ENCODE data around the gene RHD.
"Not testable (repeated sequence)": the region's sequence is repeated elsewhere in the genome, so short reads cannot be mapped to it uniquely, and the experiment has no call there.

The RHD gene

DNA sequence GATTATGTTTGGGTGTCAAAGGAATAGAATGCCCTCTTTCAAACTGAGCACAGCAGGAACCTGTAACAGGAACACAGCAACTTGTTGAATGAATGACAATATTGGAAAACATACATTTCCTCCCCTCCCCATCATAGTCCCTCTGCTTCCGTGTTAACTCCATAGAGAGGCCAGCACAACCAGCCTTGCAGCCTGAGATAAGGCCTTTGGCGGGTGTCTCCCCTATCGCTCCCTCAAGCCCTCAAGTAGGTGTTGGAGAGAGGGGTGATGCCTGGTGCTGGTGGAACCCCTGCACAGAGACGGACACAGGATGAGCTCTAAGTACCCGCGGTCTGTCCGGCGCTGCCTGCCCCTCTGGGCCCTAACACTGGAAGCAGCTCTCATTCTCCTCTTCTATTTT is at the start of gene RHD:
Gene RHD, plus strand, starts transcription at position 272 of the 400 bp plus-strand sequence. Its CDS starts 39 bp downstream, at position 311.
- in situ Hi-C loops (cut with HindIII; ENCODE audit: low sequenced_read_pairs): not testable (repeated sequence)

DNA sequence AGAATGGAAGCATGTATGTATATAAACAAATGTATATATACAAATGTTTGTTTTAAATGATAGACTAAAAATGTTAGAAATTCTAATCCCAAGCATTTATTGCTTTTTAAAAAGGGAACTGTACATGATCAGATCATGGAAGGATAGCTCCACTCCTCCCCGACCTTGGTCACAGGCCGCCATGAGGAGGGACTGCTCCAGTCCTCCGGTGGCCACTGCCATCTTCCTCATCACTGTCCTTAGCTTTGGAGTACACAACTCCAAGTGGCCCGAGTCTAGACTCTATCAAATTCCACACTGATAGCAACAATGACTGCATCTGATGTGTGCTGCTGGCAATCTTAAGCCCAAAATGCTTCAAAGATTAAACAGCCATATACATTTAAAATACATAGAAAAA is 49.7 kb upstream of the RHD start:
- in situ Hi-C loops (cut with HindIII; ENCODE audit: low sequenced_read_pairs): loop anchor here (25.0 kb wide), 2 partner anchors 285 to 560 kb away; partner anchors contain the start of gene RUNX3

DNA sequence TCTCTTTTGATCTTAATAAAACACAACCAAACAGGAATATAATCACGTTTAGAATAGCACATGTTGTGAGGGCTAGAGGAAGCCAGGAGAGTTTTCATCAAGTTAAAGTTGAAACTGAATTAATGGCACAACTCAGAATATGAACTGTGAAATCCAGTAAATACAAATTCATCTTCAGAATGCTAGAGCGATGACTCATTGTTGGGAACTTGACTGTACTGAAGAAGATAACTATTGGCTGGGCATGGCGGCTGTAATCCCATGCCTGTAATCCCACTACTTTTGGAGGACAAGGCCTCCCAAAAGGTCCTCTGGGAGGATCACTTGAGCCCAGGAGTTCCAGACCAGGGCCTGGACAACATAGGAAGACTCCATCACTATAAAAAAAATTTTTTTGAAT is 48.8 kb upstream of the RHD start:
- in situ Hi-C loops (cut with HindIII; ENCODE audit: low sequenced_read_pairs): loop anchor here (25.0 kb wide), 2 partner anchors 286 to 561 kb away; partner anchors contain the start of gene RUNX3

DNA sequence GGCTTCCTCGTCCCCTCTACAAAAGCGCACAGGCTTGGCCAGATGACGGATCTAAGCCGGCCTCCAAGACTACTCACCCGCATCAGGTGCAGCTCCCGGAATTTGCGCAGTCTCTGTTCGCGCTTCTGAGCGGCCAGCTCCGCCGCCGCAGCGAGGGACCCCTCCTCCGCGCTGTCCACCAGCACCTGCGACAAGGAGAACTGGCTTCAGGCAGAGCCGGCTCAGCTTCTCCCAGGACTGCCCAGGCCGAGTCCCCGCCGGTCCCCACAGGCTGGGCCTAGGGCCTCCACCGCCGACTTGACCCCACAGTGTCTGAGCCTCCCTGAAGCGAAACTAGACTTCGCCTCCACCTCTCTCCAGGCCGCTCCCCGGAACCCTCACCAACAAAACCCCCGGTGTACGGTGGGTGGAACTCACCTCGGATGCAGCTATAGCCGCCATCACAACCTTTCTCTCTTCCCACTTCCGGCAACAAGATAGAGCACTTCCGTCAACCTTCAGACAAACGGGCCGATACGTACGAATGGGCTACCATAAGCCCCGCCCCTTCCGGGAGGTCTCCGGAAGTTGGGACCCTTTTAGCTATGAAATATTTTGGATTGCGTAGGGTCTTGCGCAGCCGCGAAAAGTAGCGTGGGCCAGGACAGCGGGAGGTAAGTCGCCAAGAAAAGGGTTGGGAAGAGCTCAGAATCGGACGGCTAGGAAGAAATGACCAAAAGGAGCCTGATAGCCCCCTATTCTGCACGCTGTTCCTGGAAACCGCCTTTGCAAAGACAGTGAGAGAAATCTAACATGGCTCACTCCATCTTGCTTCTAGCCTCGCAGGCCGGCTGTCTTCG is 40.1 kb upstream of the RHD start, which contains the start of gene SYF2:
Gene SYF2, minus strand, starts transcription at position 476 of the 839 bp plus-strand sequence. Its CDS starts 35 bp downstream, at position 441.
- in situ Hi-C loops (cut with HindIII; ENCODE audit: low sequenced_read_pairs): no loop called here

DNA sequence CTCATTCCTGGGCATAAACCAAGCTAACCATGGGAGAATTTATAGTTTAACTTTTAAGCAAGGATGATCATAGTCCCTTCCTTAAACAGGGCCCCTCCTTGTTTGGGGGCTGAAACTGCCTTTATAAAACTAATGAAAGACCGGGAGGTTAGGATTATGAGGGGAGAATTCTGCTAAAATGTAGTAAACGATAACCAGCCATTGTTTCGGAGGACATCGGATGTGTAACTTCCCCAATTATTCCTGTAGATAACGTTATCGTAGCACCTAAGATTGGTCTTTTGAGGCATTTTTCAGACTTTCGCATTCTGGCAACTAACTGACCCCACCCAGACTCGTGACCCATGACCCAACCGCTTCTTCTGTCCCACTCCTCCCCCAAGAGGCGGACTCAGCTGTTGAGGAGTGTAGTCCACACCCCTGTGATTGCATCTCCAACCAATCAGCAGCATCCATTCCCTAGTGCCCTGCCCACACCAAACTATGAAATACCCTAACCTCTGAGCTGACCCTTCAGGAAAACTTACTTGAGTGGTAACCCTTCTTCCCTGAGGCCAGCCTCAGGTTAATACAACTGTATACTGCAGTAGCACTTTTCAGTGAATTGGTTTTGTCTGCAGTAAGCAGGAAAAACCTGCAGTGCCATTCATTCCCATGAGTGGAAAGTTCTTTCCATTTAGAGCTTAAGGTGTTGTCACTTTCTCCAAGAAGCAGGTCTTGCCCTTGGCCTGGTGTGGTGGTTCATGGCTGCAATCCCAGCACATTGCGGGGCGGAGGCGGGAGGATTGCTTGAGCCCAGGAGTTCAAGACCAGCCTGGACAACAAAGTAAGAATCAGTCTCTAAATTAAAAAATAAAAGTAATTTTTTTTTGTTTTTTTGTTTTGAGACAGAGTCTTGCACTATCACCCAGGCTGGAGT is 39.2 kb upstream of the RHD start:
- in situ Hi-C loops (cut with HindIII; ENCODE audit: low sequenced_read_pairs): no loop called here

- in situ Hi-C loops (cut with HindIII; ENCODE audit: low sequenced_read_pairs): not testable (repeated sequence)
These were observed 36.9 kb upstream of the RHD start for GRCh38 chr1:25235411-25235810.

GRCh38 chr1:25236261-25236660 is 36.0 kb upstream of the RHD start:
- in situ Hi-C loops (cut with HindIII; ENCODE audit: low sequenced_read_pairs): not testable (repeated sequence)

- in situ Hi-C loops (cut with HindIII; ENCODE audit: low sequenced_read_pairs): no loop called here
These were observed 34.3 kb upstream of the RHD start for GRCh38 chr1:25238046-25238445.

- in situ Hi-C loops (cut with HindIII; ENCODE audit: low sequenced_read_pairs): no loop called here
These were observed 32.4 kb upstream of the RHD start for GRCh38 chr1:25239681-25240541.

DNA sequence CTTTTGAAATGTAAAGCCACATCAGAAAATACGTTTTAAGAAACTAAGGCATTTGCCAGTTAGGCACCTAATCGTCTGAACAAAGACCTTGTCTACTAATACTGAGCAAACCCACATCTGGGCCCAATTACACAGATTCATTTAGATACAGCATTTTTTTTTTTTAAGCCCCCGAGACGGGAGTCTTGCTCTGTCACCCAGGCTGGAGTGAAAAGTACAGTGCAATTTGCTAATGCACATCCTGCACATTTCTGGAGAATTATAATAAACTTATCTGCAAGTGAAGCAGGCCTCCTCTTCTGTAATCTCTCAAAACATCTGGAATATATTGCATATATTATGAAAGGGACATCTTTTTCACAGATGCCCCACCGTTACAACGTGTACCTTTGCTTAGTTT is 28.4 kb upstream of the RHD start:
- in situ Hi-C loops (cut with HindIII; ENCODE audit: low sequenced_read_pairs): no loop called here

GRCh38 chr1:25245393-25245792 is 26.9 kb upstream of the RHD start:
- in situ Hi-C loops (cut with HindIII; ENCODE audit: low sequenced_read_pairs): no loop called here

- in situ Hi-C loops (cut with HindIII; ENCODE audit: low sequenced_read_pairs): no loop called here
These were observed 26.3 kb upstream of the RHD start for GRCh38 chr1:25245809-25246599.

- in situ Hi-C loops (cut with HindIII; ENCODE audit: low sequenced_read_pairs): no loop called here
These were observed 25.7 kb upstream of the RHD start for GRCh38 chr1:25246600-25247023.

GRCh38 chr1:25247024-25247828 is 25.1 kb upstream of the RHD start, which contains the start of gene RSRP1:
RSRP1 (minus strand) TSS chr1:25247454; CDS start chr1:25246963, 491 bp downstream.
- in situ Hi-C loops (cut with HindIII; ENCODE audit: low sequenced_read_pairs): no loop called here

DNA sequence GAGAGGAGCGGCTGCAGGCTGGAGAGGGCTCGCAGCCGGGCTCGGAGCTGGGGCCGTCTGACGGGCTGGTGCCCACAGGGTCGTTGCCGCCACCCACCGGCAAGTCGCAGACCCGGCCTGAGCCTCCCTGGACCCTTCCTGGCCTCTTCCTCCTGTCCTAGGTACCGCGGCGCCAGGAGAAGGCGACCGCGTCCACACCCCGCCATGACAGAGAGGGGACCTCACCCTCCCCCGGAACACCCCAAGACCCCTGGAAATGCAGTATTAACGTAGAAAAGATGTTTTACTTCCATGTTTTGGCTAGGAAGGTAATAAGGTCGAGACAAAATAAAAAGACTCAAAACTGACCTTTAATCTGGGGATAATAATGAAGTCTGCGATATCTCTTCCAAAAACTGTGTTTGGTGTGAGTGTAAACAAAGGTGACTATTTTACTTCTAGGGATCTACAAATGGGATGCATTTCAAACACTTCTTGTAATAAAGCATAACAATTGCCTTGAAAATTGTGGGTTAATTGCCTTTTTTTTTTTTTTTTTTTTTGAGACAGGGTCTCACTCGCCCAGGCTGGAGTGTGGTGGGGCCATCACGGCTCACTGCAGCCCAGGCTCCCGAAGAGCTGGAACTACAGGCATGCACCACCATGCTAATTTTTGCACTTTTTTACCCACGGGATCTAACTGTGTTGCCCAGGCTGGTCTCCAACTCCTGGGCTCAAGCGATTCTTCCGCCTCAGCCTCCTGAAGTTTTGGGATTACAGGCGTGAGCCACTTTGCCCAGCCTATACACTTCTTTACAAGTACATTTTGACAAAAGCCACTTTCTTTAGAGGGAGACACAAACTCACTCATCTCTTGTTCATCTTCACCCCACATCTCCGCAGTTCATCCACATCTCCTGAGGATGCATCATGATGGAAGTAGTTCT is 24.2 kb upstream of the RHD start:
- in situ Hi-C loops (cut with HindIII; ENCODE audit: low sequenced_read_pairs): no loop called here

DNA sequence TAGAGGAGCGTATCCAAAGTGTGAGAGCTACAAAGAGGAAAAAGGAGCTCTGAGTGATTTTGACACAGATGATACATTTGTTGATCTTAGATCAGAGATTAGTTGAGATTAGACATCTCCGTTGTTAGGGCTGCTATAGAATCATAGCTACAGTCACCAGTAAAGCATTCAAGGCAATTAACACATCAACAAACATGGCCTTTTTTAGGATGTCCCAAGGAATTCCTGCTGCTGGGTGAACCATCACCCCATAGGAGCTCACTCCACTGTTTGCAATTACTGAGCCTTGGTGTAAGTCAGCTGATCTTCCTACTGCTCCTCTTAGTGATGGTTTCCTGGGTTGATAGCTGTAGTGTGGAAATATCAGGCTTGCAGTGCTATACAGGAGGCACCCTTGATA is 18.4 kb upstream of the RHD start:
- in situ Hi-C loops (cut with HindIII; ENCODE audit: low sequenced_read_pairs): no loop called here

DNA sequence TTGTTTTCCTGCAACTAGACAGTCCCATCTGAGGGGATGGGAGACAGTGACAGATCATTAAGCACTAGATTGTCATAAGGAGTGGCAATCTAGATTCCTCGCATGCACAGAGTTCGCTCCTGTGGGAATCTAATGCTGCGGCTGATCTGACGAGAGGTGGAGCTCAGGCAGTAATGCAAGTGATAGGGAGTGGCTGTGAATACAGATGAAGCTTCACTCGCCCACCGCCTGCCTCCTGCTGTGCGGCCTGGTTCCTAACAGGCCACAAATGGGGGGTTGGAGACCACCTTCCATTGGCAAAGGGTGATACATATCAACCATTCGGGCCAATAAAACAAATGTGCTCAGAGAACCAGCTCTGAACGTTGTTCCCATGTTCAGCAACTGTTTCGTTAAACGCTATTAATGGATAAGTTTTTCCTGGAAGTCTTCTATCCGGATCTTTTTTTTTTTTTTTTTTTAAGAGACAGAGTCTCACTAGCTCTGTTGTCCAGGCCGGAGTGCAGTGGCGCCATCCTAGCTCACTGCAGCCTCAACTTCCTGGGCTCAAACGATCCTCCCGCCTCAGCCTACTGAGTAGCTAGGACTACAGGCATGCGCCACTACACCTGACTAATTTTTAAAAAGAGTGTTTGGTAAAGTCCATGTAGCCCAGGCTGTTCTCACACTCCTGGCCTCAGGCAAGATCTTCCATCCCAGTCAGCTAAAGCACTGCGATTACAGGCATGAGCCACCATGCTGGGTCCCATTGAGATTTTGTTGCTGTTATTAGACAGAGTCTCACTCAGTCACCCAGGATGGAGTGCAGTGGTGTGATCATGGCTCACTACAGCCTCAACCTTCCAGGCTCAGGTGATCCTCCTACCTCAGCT is 16.4 kb upstream of the RHD start:
- in situ Hi-C loops (cut with HindIII; ENCODE audit: low sequenced_read_pairs): no loop called here

Measured in endothelial cell of hepatic sinusoid (primary cell).